ENCODE results near the gene ELMOD1. TPM values are rescaled to one million over a fixed set of nuclear protein-coding genes. Genes with fewer than 3 reads are reported as not detected.

The ELMOD1 gene
- total RNA-seq, 1 experiment from 2014 or later = 2.3 TPM

Other genes with a start within 250 kb of the ELMOD1 start
- 8.0 and 9.0 TPM in 2 replicates for gene CWF19L2, start 133.3 kb upstream of the ELMOD1 start, total RNA-seq (2014; rRNA removed; shearing (Covaris generic))
- gene ALKBH8, start 25.4 kb upstream of the ELMOD1 start, total RNA-seq (2014; rRNA removed; shearing (Covaris generic)) = 14.2 and 16.0 TPM in 2 replicates
- gene SLN, start 120.9 kb downstream of the ELMOD1 start, total RNA-seq (2014; rRNA removed; shearing (Covaris generic)) = 0.17 TPM in 1 of 2 replicates, not detected in the other

All from HT1080 (cell line).